ENCODE data around the gene WBP4. TPM values are rescaled to one million over a fixed set of nuclear protein-coding genes. Genes with fewer than 3 reads are reported as not detected.

Gene WBP4
- total RNA-seq, 4 donors from 2014 or later: 8.8 to 16.2 (median 14.2) TPM

- Histone ChIP-seq H3K36me3 (no peaks in the 10 kb centered on the region), H3K4me3 (no peak overlapping the region), H3K4me1 (peaks cover 0 to 26% of the 10 kb centered on the region in 2 donors), H3K9me3 (no peaks in the 10 kb centered on the region), H3K27me3 (no peaks in the 10 kb centered on the region), H3K27ac (peak overlapping the region; percentile 99 to 100)
- intact Hi-C loops (cut with DNase I; ENCODE audit: low total_unique reads): loop anchor here (10.0 kb wide), 1 partner anchor 140 kb away; no protein-coding TSS in a partner anchor
- DNase-seq: no peak
- TF ChIP-seq POLR2A (IDR thresholded peaks at IDR 0.05) (no peak), CTCF (IDR thresholded peaks at IDR 0.05) (no peak)
Observed at GRCh38 chr13:41064493-41064892, 3.2 kb downstream of the WBP4 start.

- TF ChIP-seq CTCF (IDR thresholded peaks at IDR 0.05) (no peak), POLR2A (IDR thresholded peaks at IDR 0.05) (no peak)
- H3K4me3 ChIP-seq: no peak overlapping the region
- no peaks in the 10 kb centered on the region for H3K9me3 ChIP-seq
Observed at GRCh38 chr13:41065078-41065477, 3.8 kb downstream of the WBP4 start.

GRCh38 chr13:41074523-41074922, 13.2 kb downstream of the WBP4 start:
- no peak for DNase-seq
- no peak overlapping the region for H3K27ac ChIP-seq
- no peaks in the 10 kb centered on the region for H3K9me3 ChIP-seq
- H3K4me1 ChIP-seq: no peaks in the 10 kb centered on the region
- intact Hi-C loops (cut with DNase I; ENCODE audit: low total_unique reads): no loop called here
- no peaks in the 10 kb centered on the region for H3K36me3 ChIP-seq
- no peaks in the 10 kb centered on the region for H3K27me3 ChIP-seq
- H3K4me3 ChIP-seq: no peak overlapping the region
- TF ChIP-seq CTCF (IDR thresholded peaks at IDR 0.05) (no peak), POLR2A (IDR thresholded peaks at IDR 0.05) (no peak)

More at GRCh38 chr13:41065078-41065477, 3.8 kb downstream of the WBP4 start:
- H3K27ac ChIP-seq: peak overlapping the region; percentile 99 to 100
- no peaks in the 10 kb centered on the region for H3K27me3 ChIP-seq
- intact Hi-C loops (cut with DNase I; ENCODE audit: low total_unique reads): loop anchor here (10.0 kb wide), 1 partner anchor 140 kb away; no protein-coding TSS in a partner anchor
- no peak for DNase-seq
- peaks cover 0 to 26% of the 10 kb centered on the region in 2 donors for H3K4me1 ChIP-seq
- H3K36me3 ChIP-seq: no peaks in the 10 kb centered on the region

- no peaks in the 10 kb centered on the region for H3K4me1 ChIP-seq
- intact Hi-C loops (cut with DNase I; ENCODE audit: low total_unique reads): no loop called here
- H3K4me3 ChIP-seq: no peak overlapping the region
- no peak for DNase-seq
- no peaks in the 10 kb centered on the region for H3K36me3 ChIP-seq
- no peak overlapping the region for H3K27ac ChIP-seq
- TF ChIP-seq POLR2A (IDR thresholded peaks at IDR 0.05) (no peak), CTCF (IDR thresholded peaks at IDR 0.05) (peak; percentile 49 to 62 (median 54))
- no peaks in the 10 kb centered on the region for H3K9me3 ChIP-seq
- H3K27me3 ChIP-seq: no peaks in the 10 kb centered on the region
Observed at GRCh38 chr13:41075034-41075433, 13.7 kb downstream of the WBP4 start.

- intact Hi-C loops (cut with DNase I; ENCODE audit: low total_unique reads): no loop called here
Observed at GRCh38 chr13:41075485-41075884, 14.2 kb downstream of the WBP4 start.

More at GRCh38 chr13:41075485-41075884, 14.2 kb downstream of the WBP4 start:
- Histone ChIP-seq H3K4me3 (no peak overlapping the region), H3K4me1 (no peaks in the 10 kb centered on the region), H3K9me3 (no peaks in the 10 kb centered on the region), H3K27ac (no peak overlapping the region), H3K27me3 (no peaks in the 10 kb centered on the region), H3K36me3 (no peaks in the 10 kb centered on the region)
- no peak for TF ChIP-seq CTCF (IDR thresholded peaks at IDR 0.05)
- TF ChIP-seq POLR2A (IDR thresholded peaks at IDR 0.05): no peak
- DNase-seq: no peak

All from uterus (tissue), 4 donors.